K562 (cell line): ENCODE data around the gene CNOT10. TPM values are rescaled to one million over a fixed set of nuclear protein-coding genes. Genes with fewer than 3 reads are reported as not detected.

ENCODE experiments used
- ATAC-seq: fragments of 200-7000 bp; cut with Tn5 transposase; 3 replicates; pipeline ENCODE4 v1.9.1; 2020; ENCODE audit warnings: moderate library complexity
- BruUV-seq: library from RNA; stranded (reverse); fragments of 400-500 nt; replicated peaks from 2 replicates; lab custom pipeline; 2021; lab: Mats Ljungman, UMichigan
- CTCF ChIA-PET: fragments of 300-600 bp; formaldehyde crosslinking; extraction: SDS; loops from one replicate; lab custom pipeline; 2021; ENCODE audit warnings: low intra/inter-chr PET ratio; lab: Yijun Ruan, JAX
- POLR2A ChIA-PET: fragments of 300-600, 350-650 bp; sonication (Branson Sonifier 250); formaldehyde crosslinking; extraction: SDS; loops from one replicate; lab custom pipeline; 2021; ENCODE audit warnings: antibody characterized with exemption, inconsistent platforms; lab: Yijun Ruan, JAX
- DNase-seq, 4 experiments: peaks; one replicate each; pipeline versions ENCODE4 v3.0.0 to v3.0.0-alpha.2; 2011 to 2018; ENCODE audit warnings: low spot score in 3 of 4, mixed read lengths in 3 of 4; ENCODE audit errors: extremely low read depth in 1 of 4
- FAIRE-seq: peaks from 2 replicates; lab custom pipeline; 2011; peaks lifted over from hg19 to GRCh38; lab: Jason Lieb, UNC
- H2AFZ ChIP-seq: 2 replicates; pipeline ENCODE4 v1.6.0; 2011; ENCODE audit warnings: low read depth, low read length, control low read depth, inconsistent platforms
- H3K27ac ChIP-seq: fragments of 200-600 bp; 3 replicates; pipeline ENCODE4 v1.8.0; 2011; ENCODE audit warnings: low read depth, mild to moderate bottlenecking, control low read depth, inconsistent platforms, low read length, moderate library complexity, mixed read lengths; ENCODE audit errors: extremely low read depth
- H3K27me3 ChIP-seq, 2 experiments: fragments of 300-600 bp in 1 of 2; 2 replicates in 1 of 2; 3 replicates in 1 of 2; pipeline versions ENCODE4 v1.6.0 to v1.8.0; 2011; ENCODE audit warnings: inconsistent platforms in 2 of 2, low read length in 2 of 2, mild to moderate bottlenecking in 1 of 2, mixed read lengths in 1 of 2, moderate library complexity in 1 of 2; ENCODE audit not compliant: control insufficient read depth in 2 of 2, insufficient read depth in 2 of 2
- H3K36me3 ChIP-seq: fragments of 300-600 bp; 3 replicates; pipeline ENCODE4 v1.8.0; 2011; ENCODE audit warnings: mild to moderate bottlenecking, low read length, inconsistent platforms; ENCODE audit not compliant: control insufficient read depth, insufficient read depth
- H3K4me1 ChIP-seq, 2 experiments: fragments of 200-600 bp in 1 of 2; replicated peaks in 1 of 2; 2 replicates in 1 of 2; 3 replicates in 1 of 2; pipeline versions ENCODE4 v1.5.1 to v1.8.0; 2011; ENCODE audit warnings: inconsistent platforms in 2 of 2, low read length in 2 of 2, mild to moderate bottlenecking in 1 of 2, mixed read lengths in 1 of 2, moderate library complexity in 1 of 2; ENCODE audit not compliant: control insufficient read depth in 2 of 2, insufficient read depth in 2 of 2
- H3K4me2 ChIP-seq: 2 replicates; pipeline ENCODE4 v1.6.1; 2011; ENCODE audit warnings: low read length, control low read depth, inconsistent platforms, mixed read lengths; ENCODE audit not compliant: insufficient read depth
- H3K4me3 ChIP-seq: fragments of 200-600 bp; sonication (generic), shearing (Covaris generic); 2 replicates; pipeline ENCODE4 v1.5.1; 2016; ENCODE audit warnings: control low read depth, inconsistent platforms
- H3K79me2 ChIP-seq: fragments of 200-600 bp; 3 replicates; pipeline ENCODE4 v1.8.0; 2011; ENCODE audit warnings: low read length, inconsistent platforms; ENCODE audit not compliant: control insufficient read depth, insufficient read depth
- H3K9ac ChIP-seq, 2 experiments: 2 replicates each; pipeline versions ENCODE4 v1.6.0 to v1.6.1; 2011; ENCODE audit warnings: low read depth in 2 of 2, low read length in 2 of 2, control low read depth in 1 of 2, inconsistent platforms in 1 of 2, mild to moderate bottlenecking in 1 of 2, mixed read lengths in 1 of 2; ENCODE audit not compliant: insufficient read depth in 1 of 2
- H3K9me1 ChIP-seq: one replicate; pipeline ENCODE4 v1.6.0; 2011; ENCODE audit warnings: inconsistent platforms, mild to moderate bottlenecking, low read length, moderate library complexity; ENCODE audit not compliant: control insufficient read depth, insufficient read depth
- H3K9me3 ChIP-seq: replicated peaks from 2 replicates; pipeline ENCODE4 v1.5.1; 2011; ENCODE audit warnings: low read depth, low read length, inconsistent platforms; ENCODE audit not compliant: control insufficient read depth, insufficient read depth
- H4K20me1 ChIP-seq: replicated peaks from 2 replicates; pipeline ENCODE4 v1.6.1; 2011; ENCODE audit warnings: low read length, inconsistent platforms, mixed read lengths; ENCODE audit not compliant: control insufficient read depth, insufficient read depth
- CBFA2T3 ChIP-seq: fragments of 450-650 bp; IDR thresholded peaks from 2 replicates; pipeline ENCODE4 v1.6.1; 2017
- CREB3 ChIP-seq: fragments of 450-650 bp; conservative IDR thresholded peaks from 2 replicates; pipeline ENCODE4 v1.6.1; 2016; ENCODE audit warnings: missing genetic modification characterization, low read depth, mild to moderate bottlenecking, missing compliant biosample characterization, moderate library complexity
- GABPB1 ChIP-seq: sonication (generic); formaldehyde crosslinking; IDR thresholded peaks from 2 replicates; pipeline ENCODE4 v1.8.0; 2022; ENCODE audit warnings: mild to moderate bottlenecking, missing genetic modification reagents
- GTF2F1 ChIP-seq: IDR thresholded peaks from 2 replicates; pipeline ENCODE4 v1.6.1; 2011; ENCODE audit warnings: low read depth, low read length, improper control_type of control experiment
- HOXB6 ChIP-seq: fragments of 250-450 bp; sonication (Bioruptor Pico); IDR thresholded peaks from 2 replicates; pipeline ENCODE4 v1.5.1; 2022; ENCODE audit warnings: mild to moderate bottlenecking, borderline replicate concordance
- KLF16 ChIP-seq: IDR thresholded peaks from 2 replicates; pipeline ENCODE4 v1.6.1; 2016; ENCODE audit warnings: antibody characterized with exemption
- NCOA4 ChIP-seq: fragments of 450-650 bp; IDR thresholded peaks from 2 replicates; pipeline ENCODE4 v1.6.1; 2018; ENCODE audit warnings: mild to moderate bottlenecking; ENCODE audit not compliant: partially characterized antibody
- PREB ChIP-seq: sonication (generic); formaldehyde crosslinking; IDR thresholded peaks from 2 replicates; pipeline ENCODE4 v1.8.1; 2023; ENCODE audit warnings: mild to moderate bottlenecking, missing genetic modification reagents
- RBM25 ChIP-seq: fragments of 200-400 bp; formaldehyde crosslinking; IDR thresholded peaks from 2 replicates; pipeline ENCODE4 v1.6.1; 2018; ENCODE audit warnings: low read length, low read depth, moderate library complexity; ENCODE audit not compliant: severe bottlenecking
- TFAM ChIP-seq: fragments of 250-450 bp; sonication (Bioruptor Pico); conservative IDR thresholded peaks from 2 replicates; pipeline ENCODE4 v1.5.0; 2021; ENCODE audit warnings: mild to moderate bottlenecking, moderate library complexity
- ZNF696 ChIP-seq: fragments of 250-450 bp; sonication (Bioruptor Pico); conservative IDR thresholded peaks from 2 replicates; pipeline ENCODE4 v1.4.0; 2020; ENCODE audit warnings: mild to moderate bottlenecking, moderate library complexity
- WGBS: fragments of 100-300 bp; shearing (Covaris generic); methylation state at CpG from one replicate; pipeline ENCODE4 v1.1.6; 2016; ENCODE audit warnings: low coverage, mixed read lengths; ENCODE audit not compliant: insufficient coverage; ENCODE audit errors: missing lambda C conversion rate; 5-methylcytosine and 5-hydroxymethylcytosine counted together
- in situ Hi-C: fragments of 300-500 bp; cut with MboI; formaldehyde crosslinking; loops from 4 replicates; pipeline ENCODE4 v1.15.0; 2018; ENCODE audit warnings: inconsistent platforms, mixed read lengths
- intact Hi-C: fragments of 100-400 bp; cut with micrococcal nuclease; formaldehyde crosslinking; loops from 2 replicates; pipeline ENCODE4 v1.14.2; 2022
- polyA plus RNA-seq, 8 experiments: library from polyadenylated mRNA; depleted of rRNA in 4 of 8; stranded (reverse) in 5 of 8; unstranded in 3 of 8; fragments of >200 nt; fragmentation: Nextera tagmentation in 2 of 8; fragmentation: Illumina TruSeq in 1 of 8; extraction: Ambion mirVana in 2 of 8; extraction: Trizol in 1 of 8; gene quantifications; 2 replicates each; pipeline versions ENCODE4 v1.2.1 to v1.2.3, GENCODE V29; 2011 to 2014; ENCODE audit warnings: inconsistent platforms in 1 of 8, missing spikeins in 1 of 8
- total RNA-seq, 7 experiments: library from RNA; depleted of rRNA in 6 of 7; stranded (reverse); fragments of >200 nt in 6 of 7; fragmentation: Illumina TruSeq in 2 of 7; extraction: Trizol in 2 of 7; gene quantifications; 2 replicates each; pipeline versions ENCODE4 v1.2.1 to v1.2.3, GENCODE V29; 2011 to 2021; ENCODE audit warnings: low replicate concordance in 1 of 7
- TF ChIP-seq, protein P1 (sequence below): fragments of 200-800 bp; sonication (Bioruptor generic); IDR thresholded peaks from 2 replicates; pipeline ENCODE4 v1.6.1; 2017; ENCODE audit warnings: missing genetic modification characterization, missing compliant biosample characterization

The CNOT10 gene
- total and polyA plus RNA-seq, 9 of the 15 experiments (the other 6 are each of a cell fraction or from before 2014, with no cell fraction given) = 35.7 to 114 (median 81.9) TPM

DNA sequence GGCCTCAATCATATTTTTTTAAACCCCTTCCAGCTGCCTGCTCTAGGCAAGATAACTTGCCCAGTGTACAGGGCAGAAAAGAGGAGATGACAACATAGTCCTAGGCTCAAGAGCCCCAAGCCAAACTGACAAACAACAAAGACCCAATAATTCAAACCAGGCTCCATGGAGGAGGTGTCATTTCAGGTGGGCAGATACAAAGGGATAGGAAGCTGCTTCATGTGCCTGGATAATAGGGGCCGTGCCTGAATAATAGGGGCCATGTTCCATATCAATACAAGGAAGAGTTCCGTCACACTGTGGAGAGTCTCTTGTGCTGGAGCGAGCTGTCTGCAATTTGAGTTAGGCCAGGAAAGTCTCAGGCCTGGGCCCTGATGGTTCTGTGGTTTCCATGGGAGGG is 97.4 kb downstream of the CNOT10 start:
- H3K27ac ChIP-seq = no peak overlapping the region
- CTCF ChIA-PET = interaction anchor here (0.9 to 1.2 kb wide), 2 partner anchors 152 to 283 kb away, joined by 4 to 5 read pairs; no protein-coding TSS in a partner anchor

DNA sequence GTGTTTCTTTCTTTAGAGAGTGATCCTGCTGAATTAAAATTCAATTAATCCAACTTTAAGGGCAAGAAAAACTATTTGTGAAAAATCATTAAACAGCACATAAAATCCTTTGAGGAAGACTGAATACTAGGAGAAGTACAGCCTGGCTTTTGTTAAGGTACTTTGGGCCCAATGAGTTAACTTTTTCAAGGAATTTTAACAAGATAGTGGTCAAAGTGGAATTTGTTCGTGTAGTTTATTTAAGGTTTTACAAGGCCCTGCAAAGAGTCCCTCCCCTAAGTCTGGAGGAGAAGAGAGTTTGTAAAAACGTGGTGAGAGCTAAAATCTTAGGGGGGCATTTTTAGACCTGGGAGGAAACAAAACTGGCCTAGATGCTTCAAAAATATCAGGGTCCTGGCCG is 106.8 kb downstream of the CNOT10 start:
- no peak for FAIRE-seq
- 17% methylated on average over 3 of the region's 3 CpGs for WGBS
- CTCF ChIA-PET = interaction anchor here (0.5 kb wide), 1 partner anchor 333 kb away, joined by 3 read pairs; no protein-coding TSS in a partner anchor
- TF ChIP-seq PREB (CRISPR knock-in tag) (no peak), TFAM (CRISPR knock-in tag) (no peak), CREB3 (tag) (no peak), KLF16 (no peak), HOXB6 (CRISPR knock-in tag) (no peak), CBFA2T3 (no peak), NCOA4 (no peak)
- TF ChIP-seq, protein P1, sequence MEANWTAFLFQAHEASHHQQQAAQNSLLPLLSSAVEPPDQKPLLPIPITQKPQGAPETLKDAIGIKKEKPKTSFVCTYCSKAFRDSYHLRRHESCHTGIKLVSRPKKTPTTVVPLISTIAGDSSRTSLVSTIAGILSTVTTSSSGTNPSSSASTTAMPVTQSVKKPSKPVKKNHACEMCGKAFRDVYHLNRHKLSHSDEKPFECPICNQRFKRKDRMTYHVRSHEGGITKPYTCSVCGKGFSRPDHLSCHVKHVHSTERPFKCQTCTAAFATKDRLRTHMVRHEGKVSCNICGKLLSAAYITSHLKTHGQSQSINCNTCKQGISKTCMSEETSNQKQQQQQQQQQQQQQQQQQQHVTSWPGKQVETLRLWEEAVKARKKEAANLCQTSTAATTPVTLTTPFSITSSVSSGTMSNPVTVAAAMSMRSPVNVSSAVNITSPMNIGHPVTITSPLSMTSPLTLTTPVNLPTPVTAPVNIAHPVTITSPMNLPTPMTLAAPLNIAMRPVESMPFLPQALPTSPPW (CRISPR knock-in tag) = no peak

More for the DNA sequence above, 97.4 kb downstream of the CNOT10 start:
- peaks cover 4 to 6% of the 10 kb centered on the region in 2 experiments; a peak in 2 of 5 replicates for H3K27me3 ChIP-seq
- peaks cover 4 to 20% of the 10 kb centered on the region in 2 experiments; a peak in 4 of 5 replicates for H3K4me1 ChIP-seq
- no peaks in the 10 kb centered on the region for H3K9me3 ChIP-seq
- 95% methylated on average over 3 of the region's 3 CpGs for WGBS
- no peak for FAIRE-seq
- H3K4me2 ChIP-seq = no peak overlapping the region
- intact Hi-C loops = loop anchor here (5.0 kb wide), 2 partner anchors 50 to 150 kb away; no protein-coding TSS in a partner anchor
- POLR2A ChIA-PET = interaction anchor here (0.5 to 1.7 kb wide), 3 partner anchors 14 to 340 kb away, joined by 3 to 4 read pairs (median 3); no protein-coding TSS in a partner anchor
- TF ChIP-seq GTF2F1 = no peak
- TF ChIP-seq RBM25 = no peak
- no peak for TF ChIP-seq GABPB1 (CRISPR knock-in tag)
- TF ChIP-seq ZNF696 (CRISPR knock-in tag) = no peak
- peak overlapping the region; percentile 46; the same call in 1 of the 2 replicates for H2AFZ ChIP-seq
- no TSS peak for BruUV-seq
- H3K79me2 ChIP-seq = no peaks in the 10 kb centered on the region
- no peak overlapping the region for H3K9ac ChIP-seq
- no peaks in the 10 kb centered on the region for H3K36me3 ChIP-seq
- ATAC-seq = no peak
- no peaks in the 10 kb centered on the region for H3K9me1 ChIP-seq
- H3K4me3 ChIP-seq = no peak overlapping the region
- no peak for DNase-seq
- H4K20me1 ChIP-seq = no peaks in the 10 kb centered on the region
- in situ Hi-C loops = no loop called here

More for the DNA sequence above, 106.8 kb downstream of the CNOT10 start:
- H3K4me2 ChIP-seq = no peak overlapping the region
- no peaks in the 10 kb centered on the region for H3K9me3 ChIP-seq
- H3K36me3 ChIP-seq = no peaks in the 10 kb centered on the region
- intact Hi-C loops = no loop called here
- no peaks in the 10 kb centered on the region; a peak in 3 of 5 replicates for H3K4me1 ChIP-seq
- H3K27me3 ChIP-seq = peaks cover 25 to 45% of the 10 kb centered on the region in 2 experiments; a peak in 4 of 5 replicates
- H4K20me1 ChIP-seq = no peaks in the 10 kb centered on the region
- POLR2A ChIA-PET = interaction anchor here (1.6 to 1.7 kb wide), 2 partner anchors 9 to 11 kb away, joined by 7 to 10 read pairs; no protein-coding TSS in a partner anchor
- no peaks in the 10 kb centered on the region for H3K79me2 ChIP-seq
- in situ Hi-C loops = no loop called here
- ATAC-seq = no peak
- no peaks in the 10 kb centered on the region for H3K9me1 ChIP-seq
- H2AFZ ChIP-seq = 0 out of 2 replicates have a peak overlapping the region, but pooled peaks have one; percentile 4
- no peak overlapping the region for H3K27ac ChIP-seq
- H3K4me3 ChIP-seq = no peak overlapping the region
- DNase-seq = no peak
- BruUV-seq = no TSS peak
- H3K9ac ChIP-seq = no peak overlapping the region
